HG03520 (cell line): ENCODE measurements around the gene CALU.

Source experiments
- ATAC-seq: cut with Tn5 transposase; IDR thresholded peaks from one replicate; pipeline ENCODE4 v1.9.1; 2021; ENCODE audit warnings: mild to moderate bottlenecking, moderate library complexity; ENCODE audit not compliant: unreplicated experiment

CALU gene

DNA sequence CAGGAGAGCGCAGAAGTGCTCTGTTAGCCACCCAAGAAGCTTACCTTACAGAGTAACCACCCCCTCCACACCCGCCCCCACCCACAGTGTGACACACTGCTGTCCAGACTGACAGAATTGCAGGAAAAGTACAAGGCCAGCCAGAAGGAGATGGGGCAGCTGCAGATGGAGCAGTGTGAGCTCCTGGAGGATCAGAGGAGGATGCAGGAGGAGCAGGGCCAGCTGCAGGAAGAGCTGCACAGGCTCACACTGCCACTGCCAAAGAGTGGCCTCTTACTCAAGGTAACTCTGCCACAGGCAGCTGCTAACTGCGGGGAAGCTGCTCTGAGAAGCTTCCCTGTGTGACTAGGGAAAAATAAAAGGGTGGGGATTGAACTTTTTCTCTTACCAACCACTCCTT is 70.2 kb downstream of the CALU start:
- no peak for ATAC-seq

DNA sequence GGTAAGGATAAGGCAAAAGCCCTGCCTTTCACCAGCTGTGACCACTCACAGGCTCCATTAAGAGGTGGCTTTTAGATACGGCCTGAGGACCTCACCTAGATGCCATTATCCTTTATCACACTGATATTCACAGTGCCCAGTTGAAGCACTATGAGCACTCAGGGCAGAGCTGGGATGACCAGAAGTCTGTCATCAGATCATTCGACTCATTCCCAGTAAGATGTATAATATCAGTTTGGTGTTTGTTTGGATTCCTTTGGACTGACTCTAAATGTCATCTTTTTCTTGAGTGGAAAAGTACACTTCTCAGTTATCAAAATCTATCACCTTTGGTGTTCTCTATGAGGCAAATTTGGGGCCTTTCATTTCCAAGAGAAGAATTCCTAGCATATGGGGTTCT is 71.3 kb downstream of the CALU start:
- no peak for ATAC-seq

- no peak for ATAC-seq
Measured at GRCh38 chr7:128810997-128811396, 71.8 kb downstream of the CALU start.

GRCh38 chr7:128811631-128812430 is 72.7 kb downstream of the CALU start:
- ATAC-seq, result no peak

DNA sequence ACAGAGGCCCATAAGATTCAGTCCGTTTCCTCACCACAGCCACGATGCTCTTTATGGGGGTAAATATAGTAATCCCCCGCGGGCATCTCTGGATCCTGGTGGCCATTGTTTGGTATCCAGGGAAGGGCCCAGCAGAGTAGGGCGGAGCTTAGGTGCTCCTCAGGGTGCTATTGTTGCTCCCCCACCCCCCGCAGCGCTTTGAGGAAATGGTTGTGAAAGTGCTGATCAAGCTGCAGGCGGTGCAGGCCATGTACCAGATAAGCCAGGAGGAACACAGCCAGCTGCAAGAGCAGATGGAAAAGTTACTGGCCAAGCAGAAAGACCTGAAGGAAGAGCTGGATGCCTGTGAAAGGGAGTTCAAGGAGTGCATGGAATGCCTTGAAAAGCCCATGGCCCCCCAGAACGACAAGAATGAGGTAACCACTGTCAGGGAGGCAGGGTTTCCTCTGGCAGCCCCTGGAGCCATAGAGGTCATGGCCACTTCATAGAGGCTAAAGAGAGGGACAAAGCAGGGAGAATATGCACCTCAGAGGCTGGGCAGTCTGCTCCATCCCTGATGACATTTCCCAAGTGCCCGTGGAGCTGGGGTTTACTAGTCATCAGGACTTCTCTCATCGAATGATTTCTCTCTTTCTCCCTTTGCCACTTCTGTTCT is 73.5 kb downstream of the CALU start:
- ATAC-seq, result no peak

DNA sequence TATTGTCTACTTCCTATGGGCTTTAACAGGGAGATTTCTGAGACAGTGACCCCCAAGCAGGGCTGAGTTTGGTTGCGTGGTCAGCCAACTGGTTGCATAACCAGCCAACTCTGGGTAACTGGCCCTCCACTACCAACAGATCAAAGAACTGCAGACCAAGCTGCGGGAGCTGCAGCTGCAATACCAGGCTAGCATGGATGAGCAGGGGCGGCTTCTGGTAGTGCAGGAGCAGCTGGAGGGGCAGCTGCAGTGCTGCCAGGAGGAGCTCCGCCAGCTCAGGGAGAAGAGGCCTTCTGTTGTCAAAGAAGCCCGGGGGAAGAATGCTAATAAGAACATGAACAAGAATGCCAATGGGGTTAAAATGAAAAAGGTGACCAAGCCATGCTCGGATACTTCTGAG is 75.3 kb downstream of the CALU start:
- ATAC-seq, result no peak

DNA sequence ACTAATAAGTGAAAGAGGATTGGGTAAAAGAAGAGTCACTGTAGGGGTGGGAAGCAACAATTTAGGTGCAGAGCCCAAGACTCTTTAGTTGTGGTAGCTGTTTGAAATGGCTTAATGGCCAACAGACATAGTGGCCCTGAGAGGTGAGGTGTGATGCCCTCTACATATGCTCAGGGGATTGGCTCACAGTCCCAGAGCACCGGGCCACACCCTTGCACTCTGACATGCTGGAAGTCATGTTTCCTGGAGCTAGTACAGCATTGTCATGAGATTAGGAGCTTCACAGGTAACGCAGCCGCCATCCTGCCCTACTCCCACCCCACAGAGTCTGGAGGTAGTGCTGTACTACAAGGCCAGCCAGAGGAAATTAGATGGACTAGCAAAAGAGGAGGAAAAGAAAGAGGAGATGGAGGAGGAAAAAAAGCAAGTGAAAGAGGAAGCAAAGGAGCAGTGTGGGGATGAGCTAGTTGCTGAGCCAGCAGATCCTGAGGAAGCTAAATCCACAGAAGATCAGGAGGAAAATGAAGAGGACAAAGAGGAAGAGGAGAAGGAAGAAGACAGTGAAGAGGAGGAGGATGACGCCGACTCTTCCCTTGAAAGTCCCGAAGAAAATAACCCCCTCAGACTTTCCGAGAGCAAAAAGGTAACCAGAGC is 76.3 kb downstream of the CALU start:
- no peak for ATAC-seq

DNA sequence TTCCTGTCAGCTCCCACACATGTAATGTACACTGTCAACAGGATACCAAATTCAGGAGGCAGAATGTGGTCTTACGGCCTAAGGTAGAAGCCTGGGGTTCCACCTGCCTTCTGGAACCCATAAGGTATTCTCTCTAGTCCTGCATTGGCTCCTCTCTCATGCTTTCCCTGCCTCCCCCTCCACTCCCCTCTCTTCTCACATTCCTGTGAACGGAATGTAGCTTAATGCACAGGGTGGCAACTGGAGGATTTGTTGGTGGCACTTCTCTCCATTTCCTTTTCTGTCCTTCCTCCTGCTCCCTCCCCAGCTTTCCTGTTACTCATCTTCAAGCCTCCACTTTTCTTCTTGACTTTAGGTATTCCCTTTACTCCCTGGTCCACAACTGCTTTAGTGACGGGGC is 79.5 kb downstream of the CALU start:
- ATAC-seq, result no peak
